Kidney tubule cell (primary cell): Measurements from ENCODE around the gene DNAJB6.
A peak's percentile ranks its signal among the peaks of the same experiment; 100 is the strongest.

Experiments used
- DNase-seq: peaks from one replicate; pipeline ENCODE4 v3.0.0-alpha.2; 2018; ENCODE audit warnings: low spot score

Gene DNAJB6

DNA sequence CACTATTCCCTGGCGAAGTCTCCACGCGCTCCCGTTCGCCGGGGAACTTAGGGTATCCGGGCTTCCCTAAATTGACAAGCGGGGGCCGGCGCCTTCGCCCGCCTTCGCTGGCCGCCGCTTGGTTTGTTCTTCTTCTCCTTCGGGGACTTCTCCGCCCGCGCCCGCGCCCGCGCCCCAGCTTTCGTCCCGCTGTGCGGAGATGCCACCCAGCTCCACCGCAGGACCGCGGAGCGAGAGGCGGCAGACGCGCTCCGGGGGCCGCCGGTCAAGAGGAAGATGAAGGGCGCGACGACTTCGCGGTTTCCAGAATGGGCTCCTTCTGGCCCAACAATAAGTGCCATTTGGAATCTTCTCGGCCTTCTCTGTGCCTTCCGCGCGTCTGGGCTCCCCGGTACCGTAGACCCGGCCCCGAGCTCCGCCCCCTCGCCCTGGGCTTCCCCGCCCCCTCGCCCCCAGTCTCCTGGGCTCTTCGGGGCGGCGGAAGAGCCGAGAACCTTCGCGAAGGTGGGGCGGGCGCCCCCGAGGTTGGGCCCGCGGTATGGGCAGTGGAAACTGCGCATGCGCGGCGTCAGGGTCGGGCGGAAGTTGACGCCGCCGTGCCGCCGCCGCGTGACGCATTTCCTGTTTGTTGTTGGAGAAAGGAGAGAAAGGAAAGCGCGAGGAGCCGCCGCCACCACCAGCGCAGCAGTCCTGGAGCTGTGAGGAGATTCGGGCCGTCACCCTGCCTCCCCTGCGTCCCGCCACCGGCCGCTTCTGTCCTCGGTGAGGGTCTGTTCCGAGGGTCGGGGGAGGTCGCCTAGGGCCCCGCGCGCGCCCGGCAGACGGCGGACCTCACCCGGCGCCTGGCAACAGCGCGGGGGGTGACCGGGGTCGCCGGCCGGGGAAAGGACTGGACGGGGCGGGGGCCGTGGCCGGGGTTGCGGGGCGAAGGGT is at the start of gene DNAJB6:
TSS of gene DNAJB6 (plus strand) at position 622 of the 933 bp plus-strand sequence. CDS start 21,569 bp downstream, outside the sequence.
- peak; percentile 94 for DNase-seq

DNA sequence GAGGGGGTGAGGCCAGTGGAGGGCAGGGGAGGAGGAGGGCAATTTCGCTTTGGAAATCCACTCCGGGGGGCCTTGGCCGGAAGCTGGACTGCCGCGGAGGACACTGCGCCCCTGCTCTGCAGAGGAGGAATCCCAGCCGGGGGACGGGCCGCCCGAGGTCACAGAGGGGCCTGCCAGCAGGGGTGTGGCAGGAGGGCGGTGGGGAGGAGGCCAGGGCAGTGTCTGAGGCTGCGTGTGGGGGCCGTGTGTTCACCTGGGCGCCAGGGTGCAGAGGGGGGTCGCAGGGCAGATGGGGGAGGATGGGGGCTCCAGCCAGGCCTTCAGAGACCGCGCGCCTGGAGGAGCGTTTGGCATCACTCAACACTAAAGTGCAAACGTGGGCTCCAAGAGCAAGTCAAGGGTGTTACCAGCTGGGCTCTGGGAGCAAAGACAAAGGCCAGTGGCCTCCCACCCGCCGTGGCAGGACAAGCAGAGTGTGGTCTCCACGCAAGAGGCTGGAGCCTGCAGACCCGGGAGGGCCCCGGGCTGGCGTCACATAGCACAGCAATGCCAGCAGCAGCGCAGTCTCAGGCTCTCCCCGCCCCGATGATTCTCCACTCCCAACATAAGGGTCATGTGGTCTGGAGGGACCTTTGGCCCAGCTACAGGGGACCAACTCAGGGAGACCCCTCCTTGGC is 45.3 kb upstream of the DNAJB6 start:
- no peak for DNase-seq

DNA sequence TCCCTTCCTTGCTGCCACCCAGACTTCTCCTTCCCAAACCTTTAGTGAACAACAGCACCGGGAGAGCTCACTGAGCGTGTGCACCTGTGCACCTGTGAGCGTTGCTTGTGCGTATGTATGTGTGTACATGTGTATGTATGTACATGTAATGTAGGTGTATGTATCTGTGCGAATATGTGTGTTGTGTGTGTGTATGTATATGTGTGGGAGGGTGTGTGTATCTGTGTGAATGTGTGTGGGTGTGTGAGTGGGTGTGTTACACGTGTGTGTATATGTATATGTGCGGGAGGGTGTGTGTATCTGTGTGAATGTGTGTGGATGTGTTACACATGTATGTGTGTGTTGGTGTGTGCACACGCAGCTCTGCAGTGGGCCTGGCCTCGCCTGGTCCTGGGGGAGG is 44.5 kb upstream of the DNAJB6 start:
- DNase-seq: no peak

DNA sequence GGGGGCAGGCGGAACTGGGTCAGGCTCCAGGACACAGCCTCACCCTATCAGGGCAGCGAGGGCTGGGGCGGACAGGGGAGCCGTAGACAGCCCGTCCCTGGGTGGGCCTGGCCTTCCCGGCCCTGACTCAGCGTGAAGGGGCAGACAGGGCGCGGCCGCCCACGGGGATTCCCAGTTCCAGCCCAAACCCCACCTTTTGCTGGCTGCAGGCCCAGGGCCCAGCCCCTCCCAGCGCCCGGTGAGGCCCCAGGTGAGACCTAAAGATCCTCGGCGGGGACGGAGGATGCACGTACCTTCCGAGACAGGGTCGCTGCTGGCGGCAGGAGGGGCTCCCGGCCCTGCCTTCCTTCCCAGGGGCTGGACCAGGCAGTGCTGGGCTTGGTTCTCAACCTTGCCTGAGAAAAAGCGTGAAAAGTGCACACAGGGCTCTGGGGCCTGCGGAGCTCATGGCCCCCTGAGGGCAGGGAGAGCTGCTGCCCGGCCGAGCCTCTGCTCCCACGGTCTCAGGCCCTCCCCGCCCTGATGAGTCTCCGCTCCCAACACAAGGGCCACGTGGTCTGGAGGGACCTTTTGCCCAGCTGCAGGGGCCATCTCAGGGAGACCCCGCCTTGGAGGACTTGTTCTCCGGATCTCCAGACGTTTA is 43.9 kb upstream of the DNAJB6 start:
- DNase-seq: no peak

DNA sequence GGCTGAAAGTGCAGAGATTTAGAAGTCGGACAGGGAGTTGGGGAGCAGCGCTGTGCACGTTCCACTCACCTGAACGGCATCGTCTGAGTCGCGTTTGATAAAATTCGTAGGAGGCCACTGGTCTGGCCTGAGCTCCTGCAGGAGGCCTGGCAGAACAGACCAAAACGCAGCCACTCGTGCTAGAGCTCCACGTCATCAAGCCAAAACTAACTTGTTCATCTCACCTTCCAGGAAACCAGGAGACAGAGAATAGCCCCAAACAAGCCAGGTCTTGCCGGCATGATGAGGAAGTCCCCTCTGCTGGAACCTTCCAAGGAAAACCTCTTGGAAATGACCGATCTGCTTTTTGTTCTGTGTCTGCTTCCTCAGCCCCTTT is 43.4 kb upstream of the DNAJB6 start:
- no peak for DNase-seq

DNA sequence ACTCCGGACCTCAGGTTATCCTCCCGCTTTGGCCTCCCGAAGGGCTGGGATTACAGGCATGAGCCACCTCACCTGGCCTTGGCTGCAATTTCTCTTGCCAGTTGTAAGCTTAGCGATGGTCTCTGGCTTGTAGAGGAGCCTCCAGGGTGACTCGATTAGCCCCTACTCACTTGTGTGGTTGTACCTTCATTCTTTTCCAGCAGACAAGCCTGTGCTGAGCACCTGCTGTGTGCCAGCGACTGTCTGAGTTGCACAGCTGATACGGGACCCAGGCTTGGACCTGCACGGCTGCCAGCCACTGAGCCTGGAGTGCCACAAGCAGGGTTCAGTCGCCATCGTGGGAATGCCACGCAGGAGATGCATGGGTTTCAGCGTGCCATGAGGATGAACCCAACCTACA is 42.0 kb upstream of the DNAJB6 start:
- DNase-seq: no peak

DNA sequence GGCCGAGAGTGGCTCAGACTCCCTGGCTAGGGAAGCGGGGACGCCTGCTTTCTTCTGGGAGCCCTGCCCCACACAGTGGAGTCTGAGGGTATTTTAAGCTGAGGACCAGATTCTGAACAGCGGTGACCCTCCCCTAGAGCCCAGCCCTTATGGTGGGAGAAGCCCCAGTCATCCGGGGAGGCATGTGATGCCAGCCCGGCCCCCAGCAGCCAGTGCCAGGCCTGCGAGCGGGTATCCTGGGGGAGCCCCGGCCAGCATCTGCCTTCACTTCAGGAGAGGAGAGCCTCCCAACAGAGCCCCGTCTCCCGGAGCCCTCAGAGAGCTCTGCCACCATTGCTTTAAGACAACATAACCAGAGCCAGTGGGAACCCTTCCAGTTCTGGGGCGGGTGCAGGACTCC is 41.5 kb upstream of the DNAJB6 start:
- no peak for DNase-seq

DNA sequence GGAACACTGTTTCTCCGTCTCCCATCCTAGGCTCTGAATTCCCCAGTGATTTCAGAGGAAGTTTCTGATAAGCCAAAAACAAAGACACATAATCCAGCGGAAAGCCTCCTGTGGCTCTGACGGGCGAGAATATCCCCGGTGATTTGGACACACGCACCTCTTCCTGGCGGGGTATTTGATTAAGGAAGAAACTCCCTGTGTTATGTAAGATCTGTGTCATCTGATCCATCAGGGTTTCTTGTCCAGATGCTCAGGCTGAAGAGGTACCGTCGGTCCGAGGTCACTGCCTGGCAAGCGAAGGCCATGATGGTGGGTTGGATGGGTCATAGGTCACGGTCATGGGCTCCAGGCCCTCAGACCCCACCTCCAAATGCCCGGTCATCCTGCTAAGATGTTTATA is 39.6 kb upstream of the DNAJB6 start:
- no peak for DNase-seq

DNA sequence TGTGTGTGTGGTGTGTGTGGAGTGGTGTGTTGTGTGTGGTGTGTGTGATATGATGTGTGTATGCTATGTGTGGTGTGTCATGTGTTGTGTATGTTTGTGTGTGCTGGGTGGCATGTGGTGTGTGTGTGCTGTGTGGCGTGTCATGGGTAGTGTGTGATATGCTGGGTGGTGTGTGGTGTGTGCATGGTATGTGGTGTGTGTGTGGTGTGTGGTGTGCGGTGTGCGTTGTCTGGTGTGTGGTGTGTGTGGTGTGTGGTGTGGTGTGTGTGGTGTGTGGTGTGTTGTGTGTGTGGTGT is 37.5 kb upstream of the DNAJB6 start:
- no peak for DNase-seq

DNA sequence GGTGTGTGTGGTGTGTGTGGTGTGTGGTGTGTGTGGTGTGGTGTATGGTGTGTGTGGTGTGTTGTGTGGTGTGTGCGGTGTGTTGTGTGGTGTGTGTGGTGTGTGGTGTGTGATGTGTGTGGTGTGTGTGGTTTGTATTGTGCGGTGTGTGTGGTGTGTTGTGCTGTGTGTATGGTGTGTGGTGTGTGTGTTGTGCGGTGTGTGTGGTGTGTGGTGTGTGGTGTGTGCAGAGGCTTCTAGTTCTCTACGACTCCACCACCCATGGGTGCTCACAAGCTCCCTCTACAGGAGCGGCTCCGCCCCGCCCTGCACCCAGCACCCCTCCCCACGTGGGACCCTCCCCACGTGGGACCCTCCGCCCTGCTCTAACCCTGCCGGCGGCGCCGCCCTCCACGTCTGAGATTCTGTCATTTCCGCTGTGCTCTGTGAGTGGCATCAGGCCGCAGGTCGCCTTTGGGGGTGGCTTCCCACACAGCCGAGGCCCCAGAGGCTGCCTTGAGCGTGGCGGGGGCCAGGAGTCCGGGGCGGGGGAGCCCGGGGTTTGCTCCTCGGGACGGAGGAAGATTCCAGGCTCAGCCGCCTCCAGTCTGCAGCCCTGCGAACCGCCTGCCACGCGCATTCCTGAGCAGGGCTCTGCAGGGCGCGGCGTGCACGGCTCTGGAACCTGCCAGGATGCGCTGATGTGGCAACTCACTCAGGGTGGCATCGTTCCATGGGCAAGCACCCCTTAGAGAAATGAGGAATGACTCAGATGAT is 37.0 kb upstream of the DNAJB6 start:
- peak; percentile 78 for DNase-seq

DNA sequence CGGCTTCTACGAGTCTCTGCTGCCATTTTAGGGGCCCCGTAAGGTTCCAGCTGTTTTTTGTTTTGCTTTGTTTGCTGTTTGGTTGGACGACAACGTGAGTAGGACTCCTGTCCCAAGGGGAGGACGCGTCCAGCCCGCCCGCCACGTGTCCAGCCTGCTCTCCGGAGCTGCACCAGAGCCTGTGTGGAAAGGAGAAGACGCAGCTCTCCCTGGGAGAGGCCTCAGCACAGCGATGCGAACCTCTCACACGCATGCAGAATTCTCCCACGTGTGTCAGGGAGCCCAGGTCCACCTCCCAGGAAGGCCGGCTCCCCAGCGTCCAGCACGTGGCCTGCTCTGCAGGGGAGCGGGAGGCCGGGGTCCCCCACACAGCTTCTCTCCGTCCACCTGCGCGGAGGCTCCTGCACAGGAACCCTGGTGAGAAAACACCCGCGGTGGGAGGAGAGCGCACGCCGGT is 36.4 kb upstream of the DNAJB6 start:
- no peak for DNase-seq

DNA sequence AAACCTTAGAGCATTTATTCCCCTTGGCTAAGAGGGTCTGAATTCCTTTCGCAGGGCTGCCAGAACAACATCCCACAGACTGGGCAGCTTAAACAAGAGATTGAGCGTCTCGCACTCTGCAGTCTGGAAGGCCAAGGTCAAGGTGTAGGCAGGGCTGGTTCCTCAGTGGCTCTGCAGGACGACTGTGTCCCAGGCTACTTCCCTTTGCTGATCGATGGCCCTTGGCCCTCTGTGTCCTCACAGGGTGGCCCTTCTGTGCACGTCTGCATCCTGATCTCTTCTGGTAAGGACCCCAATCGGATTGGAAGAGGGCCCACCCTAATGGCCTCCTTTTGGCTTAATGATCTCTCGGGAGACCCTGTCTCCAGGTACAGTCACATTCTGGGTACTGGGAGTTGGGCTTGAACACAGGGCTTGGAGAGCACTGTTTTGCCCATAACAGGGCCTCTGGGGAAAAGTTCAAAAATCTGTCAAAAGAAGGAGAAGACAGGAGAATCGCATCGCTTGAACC is 35.1 kb upstream of the DNAJB6 start:
- no peak for DNase-seq

DNA sequence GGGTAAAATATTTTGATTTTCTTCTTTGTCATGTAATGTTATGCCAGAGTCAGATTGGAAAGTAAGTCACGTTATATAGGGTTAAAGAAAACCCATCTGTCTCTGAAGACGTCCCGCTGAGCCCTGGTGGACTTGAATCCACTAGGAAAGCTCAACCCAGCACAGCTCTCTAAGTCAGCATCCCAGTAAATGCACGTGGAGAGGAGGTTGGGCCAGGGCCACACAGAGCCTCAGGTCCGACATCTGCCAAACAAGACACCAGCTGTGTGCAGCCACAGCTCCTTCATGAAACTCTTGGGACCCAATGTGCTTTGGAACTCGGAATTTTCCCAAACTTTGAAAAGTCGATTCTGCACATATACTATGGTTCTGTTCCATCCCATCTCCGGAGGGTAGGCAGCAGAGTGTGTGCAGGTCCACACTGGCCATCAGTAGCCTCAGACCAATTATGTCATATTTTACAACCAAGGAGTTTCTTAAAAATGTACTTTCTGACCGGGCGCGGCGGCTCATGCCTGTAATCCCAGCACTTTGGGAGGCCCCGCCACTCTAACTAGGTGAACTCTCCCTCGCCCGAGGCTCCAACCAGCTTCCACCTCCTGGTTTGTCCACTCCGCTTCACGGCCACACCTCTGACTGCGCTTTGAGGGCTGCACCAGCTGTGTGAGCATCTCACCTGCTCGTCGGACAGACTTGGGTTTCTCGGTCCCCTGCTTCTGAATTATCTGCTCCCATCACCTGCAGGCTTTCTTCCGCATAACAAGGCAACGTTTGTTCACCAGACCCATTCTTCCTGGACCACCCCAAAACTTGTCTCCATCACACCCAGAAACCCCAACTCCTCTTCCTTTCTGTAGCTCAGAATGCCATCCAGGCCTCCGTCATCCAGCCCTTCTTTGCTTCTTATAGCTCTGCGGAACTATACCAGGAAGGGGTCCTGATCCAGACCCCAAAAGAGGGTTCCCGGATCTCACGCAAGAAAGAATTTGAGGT is 29.7 kb upstream of the DNAJB6 start:
- no peak for DNase-seq

DNA sequence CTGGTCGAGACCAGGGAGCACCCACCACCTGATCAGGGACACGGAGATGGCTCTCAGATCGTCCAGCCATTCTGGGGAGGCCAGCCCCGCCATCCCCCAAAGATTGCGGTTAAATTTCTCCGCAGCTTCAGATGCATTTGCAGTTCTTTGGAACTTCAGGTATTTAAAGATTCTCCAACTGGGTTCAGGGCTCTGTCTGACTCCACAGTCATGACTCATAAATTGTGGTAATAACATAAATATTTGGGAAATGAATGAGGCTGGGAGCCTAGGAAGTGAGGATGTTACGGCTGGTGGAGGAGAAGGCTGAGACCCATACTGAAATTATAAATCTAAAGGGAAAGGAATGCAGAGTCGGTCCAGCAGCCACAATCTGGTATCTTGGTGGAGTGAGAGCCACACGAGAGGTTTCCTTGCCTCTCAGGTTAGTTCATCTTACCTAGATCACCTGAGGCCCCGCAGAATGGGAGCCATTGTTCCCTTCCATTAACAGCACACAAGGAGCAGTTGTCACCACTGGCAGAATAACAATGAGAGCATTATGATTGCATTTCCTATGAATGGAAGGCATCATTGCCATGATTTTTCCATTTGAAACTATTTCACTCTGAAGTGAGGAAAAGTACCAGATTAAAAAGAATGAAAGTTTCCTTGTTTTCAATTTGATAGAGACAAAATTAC is 26.7 kb upstream of the DNAJB6 start:
- peak; percentile 97 for DNase-seq

DNA sequence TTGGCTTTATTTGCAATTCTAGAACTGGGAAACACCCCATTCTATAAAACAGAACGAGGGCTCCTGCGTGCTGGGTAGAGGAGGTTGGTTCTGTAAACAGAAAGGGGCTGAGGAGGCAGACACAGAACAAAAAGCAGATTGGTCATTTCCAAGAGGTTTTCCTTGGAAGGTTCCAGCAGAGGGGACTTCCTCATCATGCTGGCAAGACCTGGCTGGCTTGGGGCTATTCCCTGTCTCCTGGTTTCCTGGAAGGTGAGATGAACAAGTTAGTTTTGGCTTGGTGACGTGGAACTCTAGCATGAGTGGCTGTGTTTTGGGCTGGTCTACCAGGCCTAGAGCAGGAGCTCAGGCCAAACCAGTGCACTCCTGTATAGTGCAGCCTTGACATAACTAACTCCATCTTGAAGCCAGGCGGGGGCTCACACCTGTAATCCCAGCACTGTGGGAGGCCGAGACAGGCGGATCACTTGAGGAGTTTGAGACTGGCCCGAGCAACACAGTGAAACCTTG is 26.1 kb upstream of the DNAJB6 start:
- DNase-seq: peak; percentile 42

DNA sequence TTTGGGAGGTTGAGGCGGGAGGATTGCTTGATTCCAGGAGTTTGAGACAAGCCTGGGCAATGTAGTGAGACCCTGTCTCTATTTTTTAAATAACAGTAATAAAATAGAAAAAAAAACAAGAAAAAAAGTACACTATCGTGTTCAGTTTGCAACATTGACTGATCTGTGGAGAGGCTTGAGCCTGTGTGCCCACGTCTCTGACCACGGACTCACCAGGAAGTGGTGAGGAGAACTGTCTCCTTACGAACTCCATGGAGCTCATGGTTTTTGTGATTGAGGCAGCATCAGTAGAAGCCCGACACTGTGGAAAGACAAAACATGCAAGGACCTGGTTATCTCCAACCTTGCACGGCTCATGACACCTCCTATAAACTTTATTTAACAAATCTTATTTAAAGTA is 23.9 kb upstream of the DNAJB6 start:
- DNase-seq: no peak

DNA sequence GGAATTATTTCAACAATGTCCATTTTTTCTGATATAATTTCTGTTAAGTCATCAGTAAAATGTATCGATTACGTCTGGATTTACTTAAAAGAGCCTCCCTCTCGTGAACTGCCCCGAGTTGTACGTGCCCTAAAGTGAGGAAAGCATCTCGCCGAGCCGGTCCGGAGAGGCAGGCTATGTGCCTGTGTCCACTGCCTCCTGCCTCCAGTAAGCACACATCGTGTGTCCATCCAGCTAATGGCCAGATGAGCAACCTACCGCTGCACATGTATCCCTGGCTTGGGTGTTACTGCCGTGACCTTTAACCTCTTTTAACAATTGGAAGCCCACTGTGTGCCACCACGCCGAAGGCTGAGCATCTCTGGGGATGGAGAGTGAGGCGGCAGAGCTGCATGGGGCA is 23.2 kb upstream of the DNAJB6 start:
- DNase-seq: no peak

DNA sequence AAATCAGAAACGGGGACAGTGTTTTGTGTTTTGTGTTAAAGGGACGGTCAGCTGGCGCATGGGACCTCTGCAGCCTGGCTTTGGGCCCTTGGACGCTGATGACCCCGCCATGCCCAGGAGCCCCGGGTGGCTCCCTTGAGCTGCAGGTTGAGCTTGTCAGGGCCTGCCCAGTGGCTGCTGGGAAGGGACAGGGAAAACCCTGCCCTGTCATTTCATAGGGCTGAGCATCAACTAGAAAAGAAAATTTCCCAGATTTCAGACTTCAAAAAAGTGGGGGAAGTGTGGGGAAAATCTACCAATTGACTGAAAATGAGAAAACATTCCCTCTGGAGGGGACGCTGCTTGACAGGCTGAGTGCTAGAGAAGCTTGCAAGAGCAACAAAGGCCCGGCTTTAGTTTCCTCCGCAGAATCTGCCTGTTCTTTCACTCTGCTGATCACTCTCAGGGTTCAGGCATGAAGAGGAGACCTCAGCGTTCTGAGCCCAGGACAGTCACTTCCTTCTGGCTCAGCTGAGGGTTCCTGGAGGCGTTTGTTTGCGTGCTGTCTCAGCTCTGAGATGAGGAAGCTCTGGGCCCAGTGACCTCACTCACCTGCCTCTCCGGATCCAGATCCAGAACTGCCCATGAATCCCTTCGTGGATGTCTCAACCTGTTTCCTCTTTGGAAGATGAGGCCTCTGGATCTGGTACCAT is 18.6 kb upstream of the DNAJB6 start:
- DNase-seq: no peak

DNA sequence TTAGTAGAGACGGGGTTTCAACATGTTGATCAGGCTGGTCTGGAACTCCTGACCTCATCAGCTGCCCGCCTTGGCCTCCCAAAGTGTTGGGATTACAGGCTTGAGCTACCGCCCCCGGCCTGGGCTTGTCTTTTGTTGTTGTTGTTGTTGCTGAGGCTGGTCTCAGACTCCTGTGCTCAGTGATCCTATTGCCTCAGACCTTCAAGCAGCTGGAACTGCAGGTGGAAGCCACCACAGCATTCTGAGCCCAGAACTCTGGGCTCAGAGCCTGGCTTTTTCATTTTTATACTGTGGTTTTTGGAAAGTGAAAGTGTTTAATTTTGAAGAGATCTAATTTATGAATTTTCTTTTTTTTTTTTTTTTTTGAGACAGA is 16.2 kb upstream of the DNAJB6 start:
- DNase-seq: no peak

DNA sequence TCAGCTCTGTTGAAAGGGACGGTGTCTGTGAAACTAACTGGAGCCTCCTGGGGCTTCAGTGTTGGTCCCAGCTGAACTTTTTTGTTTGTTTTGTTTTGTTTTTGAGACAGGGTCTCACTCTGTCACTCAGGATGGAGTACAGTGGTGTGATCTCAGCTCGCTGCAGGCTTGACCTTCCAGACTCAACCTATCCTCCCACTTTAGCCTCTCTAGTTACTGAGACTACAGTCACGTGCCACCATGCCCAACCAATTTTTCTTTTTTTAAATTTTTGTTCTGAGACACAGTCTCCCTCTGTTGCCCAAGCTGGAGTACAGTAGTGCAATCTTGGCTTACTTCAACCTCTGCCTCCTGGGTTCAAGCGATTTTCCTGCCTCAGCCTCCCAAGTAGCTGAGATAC is 13.4 kb upstream of the DNAJB6 start:
- no peak for DNase-seq
